HepG2 (cell line): Measurements from ENCODE around the gene MBTPS1. TPM values are rescaled to one million over a fixed set of nuclear protein-coding genes. Genes with fewer than 3 reads are reported as not detected.

ENCODE experiments used
- CENPX ChIP-seq: sonication (generic); formaldehyde crosslinking; IDR thresholded peaks from 2 replicates; pipeline ENCODE4 v1.9.0; 2021; ENCODE audit warnings: mild to moderate bottlenecking, missing genetic modification reagents, moderate library complexity
- ISL2 ChIP-seq: sonication (generic); formaldehyde crosslinking; IDR thresholded peaks from 2 replicates; pipeline ENCODE4 v1.5.0; 2020; ENCODE audit warnings: missing genetic modification reagents
- MIER3 ChIP-seq: IDR thresholded peaks from 2 replicates; pipeline ENCODE4 v1.6.1; 2016; ENCODE audit warnings: missing compliant biosample characterization, borderline replicate concordance
- NFAT5 ChIP-seq: sonication (generic); formaldehyde crosslinking; IDR thresholded peaks from 2 replicates; pipeline ENCODE4 v1.4.0; 2020; ENCODE audit warnings: missing genetic modification reagents
- NR1H2 ChIP-seq: sonication (generic); formaldehyde crosslinking; IDR thresholded peaks from 2 replicates; pipeline ENCODE4 v1.8.1; 2022; ENCODE audit warnings: low read depth, missing genetic modification reagents, borderline replicate concordance
- PHF21A ChIP-seq: sonication (generic); formaldehyde crosslinking; IDR thresholded peaks from 2 replicates; pipeline ENCODE4 v1.5.0; 2020; ENCODE audit warnings: mild to moderate bottlenecking, missing genetic modification reagents
- POGK ChIP-seq: sonication (generic); formaldehyde crosslinking; conservative IDR thresholded peaks from 2 replicates; pipeline ENCODE4 v1.8.0; 2022; ENCODE audit warnings: mild to moderate bottlenecking, moderate library complexity, missing genetic modification reagents
- RCOR2 ChIP-seq: IDR thresholded peaks from 2 replicates; pipeline ENCODE4 v1.6.1; 2016; ENCODE audit warnings: missing biosample characterization, missing genetic modification reagents
- SCMH1 ChIP-seq: sonication (generic); formaldehyde crosslinking; IDR thresholded peaks from 2 replicates; pipeline ENCODE4 v1.9.0; 2021; ENCODE audit warnings: missing genetic modification reagents, mild to moderate bottlenecking, borderline replicate concordance
- SMAD9 ChIP-seq: sonication (generic); formaldehyde crosslinking; IDR thresholded peaks from 2 replicates; pipeline ENCODE4 v1.5.1; 2020; ENCODE audit warnings: mild to moderate bottlenecking, missing genetic modification reagents
- SMARCC2 ChIP-seq: fragments of 450-650 bp; IDR thresholded peaks from 2 replicates; pipeline ENCODE4 v1.6.1; 2017; ENCODE audit warnings: antibody characterized with exemption, mild to moderate bottlenecking
- USF2 ChIP-seq, 2 experiments: sonication (generic) in 1 of 2; formaldehyde crosslinking in 1 of 2; IDR thresholded peaks; 2 replicates each; pipeline versions ENCODE4 v1.5.1 to v1.6.1; 2011 to 2020; ENCODE audit warnings: borderline replicate concordance in 1 of 2, low read depth in 1 of 2, low read length in 1 of 2, mild to moderate bottlenecking in 1 of 2, missing genetic modification reagents in 1 of 2, moderate library complexity in 1 of 2
- ZBTB38 ChIP-seq: sonication (generic); formaldehyde crosslinking; IDR thresholded peaks from 2 replicates; pipeline ENCODE4 v1.5.1; 2020; ENCODE audit warnings: mild to moderate bottlenecking, missing genetic modification reagents
- ZNF180 ChIP-seq: sonication (generic); formaldehyde crosslinking; IDR thresholded peaks from 2 replicates; pipeline ENCODE4 v1.4.0; 2020; ENCODE audit warnings: low read depth, missing genetic modification reagents, borderline replicate concordance
- ZNF33B ChIP-seq: sonication (generic); formaldehyde crosslinking; IDR thresholded peaks from 2 replicates; pipeline ENCODE4 v1.5.1; 2020; ENCODE audit warnings: mild to moderate bottlenecking, missing genetic modification reagents
- ZNF496 ChIP-seq: sonication (generic); formaldehyde crosslinking; IDR thresholded peaks from 2 replicates; pipeline ENCODE4 v1.8.1; 2023; ENCODE audit warnings: mild to moderate bottlenecking, moderate library complexity, missing genetic modification reagents; ENCODE audit not compliant: insufficient replicate concordance
- ZNF577 ChIP-seq: sonication (generic); formaldehyde crosslinking; IDR thresholded peaks from 2 replicates; pipeline ENCODE4 v1.4.0; 2020; ENCODE audit warnings: mild to moderate bottlenecking, low read depth, missing genetic modification reagents, borderline replicate concordance
- ZNF629 ChIP-seq: sonication (generic); formaldehyde crosslinking; conservative IDR thresholded peaks from 2 replicates; pipeline ENCODE4 v1.5.0; 2020; ENCODE audit warnings: missing genetic modification reagents
- ZNF879 ChIP-seq: sonication (generic); formaldehyde crosslinking; IDR thresholded peaks from 2 replicates; pipeline ENCODE4 v1.8.1; 2023; ENCODE audit warnings: missing genetic modification reagents
- ZNF891 ChIP-seq: sonication (generic); formaldehyde crosslinking; IDR thresholded peaks from 2 replicates; pipeline ENCODE4 v1.5.0; 2020; ENCODE audit warnings: mild to moderate bottlenecking, missing genetic modification reagents
- ZSCAN31 ChIP-seq: sonication (generic); formaldehyde crosslinking; IDR thresholded peaks from 2 replicates; pipeline ENCODE4 v1.5.0; 2020; ENCODE audit warnings: low read depth, mild to moderate bottlenecking, missing genetic modification reagents
- polyA plus RNA-seq, 8 experiments: library from polyadenylated mRNA; depleted of rRNA in 3 of 8; stranded (reverse) in 7 of 8; unstranded in 1 of 8; fragments of >200 nt; fragmentation: Illumina TruSeq in 4 of 8; extraction: Trizol in 4 of 8; gene quantifications; 2 replicates each; pipeline versions ENCODE4 v1.2.1 to v1.2.3, GENCODE V29; 2011 to 2016; ENCODE audit warnings: low read depth in 4 of 8, missing spikeins in 1 of 8, mixed read lengths in 1 of 8; ENCODE audit not compliant: insufficient read depth in 1 of 8
- total RNA-seq, 5 experiments: library from RNA; depleted of rRNA; stranded (reverse); fragments of >200 nt; fragmentation: Illumina TruSeq; extraction: Trizol; gene quantifications; 2 replicates each; pipeline ENCODE4 v1.2.3, GENCODE V29; 2016; ENCODE audit warnings: low read depth in 1 of 5

MBTPS1 gene
- total and polyA plus RNA-seq, 2 of the 13 experiments (the other 11 are each of a cell fraction or from before 2014, with no cell fraction given) = 56.7 to 91.3 TPM

- TF ChIP-seq NFAT5 (CRISPR knock-in tag) (no peak), ZNF496 (CRISPR knock-in tag) (no peak), RCOR2 (CRISPR knock-in tag) (no peak), SMAD9 (CRISPR knock-in tag) (no peak), ZNF577 (CRISPR knock-in tag) (no peak), ZNF180 (CRISPR knock-in tag) (peak; percentile 77; the same call in 1 of the 2 replicates), CENPX (CRISPR knock-in tag) (no peak), ISL2 (CRISPR knock-in tag) (no peak; the same call in 1 of the 2 replicates), ZNF629 (CRISPR knock-in tag) (no peak), ZSCAN31 (CRISPR knock-in tag) (peak; percentile 23; the same call in 1 of the 2 replicates), ZBTB38 (CRISPR knock-in tag) (no peak; the same call in 1 of the 2 replicates), NR1H2 (CRISPR knock-in tag) (no peak), SMARCC2 (no peak), ZNF891 (no peak), PHF21A (CRISPR knock-in tag) (peak; percentile 87), SCMH1 (CRISPR knock-in tag) (no peak), POGK (CRISPR knock-in tag) (no peak), MIER3 (no peak), USF2 (IDR thresholded peaks at IDR 0.05; ENCODE audit: low read depth, low read length) (peak; percentile 75), USF2 (CRISPR knock-in tag; IDR thresholded peaks at IDR 0.05; ENCODE audit: borderline replicate concordance) (peak; percentile 93), ZNF879 (CRISPR knock-in tag) (no peak), ZNF33B (CRISPR knock-in tag) (no peak)
Measured at GRCh38 chr16:84138824-84139627, 22.3 kb upstream of the MBTPS1 start (continued).
